ENCODE data around the gene UBXN7. TPM values are rescaled to one million over a fixed set of nuclear protein-coding genes. Genes with fewer than 3 reads are reported as not detected.
"Not testable (repeated sequence)": the region's sequence is repeated elsewhere in the genome, so short reads cannot be mapped to it uniquely, and the experiment has no call there.

UBXN7 gene
- total RNA-seq, 1 donor from 2014 or later: 82.7 TPM

- no peak for DNase-seq (ENCODE audit: low read depth, low spot score)
- H3K36me3 Mint-ChIP-seq (ENCODE audit: low read depth): peaks cover 21% of the 10 kb centered on the region
- no peak overlapping the region for H3K4me3 Mint-ChIP-seq
- peaks cover 9% of the 10 kb centered on the region for H3K4me1 Mint-ChIP-seq
- H3K27ac Mint-ChIP-seq (ENCODE audit: unreplicated experiment): no peak overlapping the region
- no peaks in the 10 kb centered on the region for H3K9me3 Mint-ChIP-seq
- no peaks in the 10 kb centered on the region for H3K27me3 Mint-ChIP-seq (ENCODE audit: low read depth)
- TF ChIP-seq, protein P1, sequence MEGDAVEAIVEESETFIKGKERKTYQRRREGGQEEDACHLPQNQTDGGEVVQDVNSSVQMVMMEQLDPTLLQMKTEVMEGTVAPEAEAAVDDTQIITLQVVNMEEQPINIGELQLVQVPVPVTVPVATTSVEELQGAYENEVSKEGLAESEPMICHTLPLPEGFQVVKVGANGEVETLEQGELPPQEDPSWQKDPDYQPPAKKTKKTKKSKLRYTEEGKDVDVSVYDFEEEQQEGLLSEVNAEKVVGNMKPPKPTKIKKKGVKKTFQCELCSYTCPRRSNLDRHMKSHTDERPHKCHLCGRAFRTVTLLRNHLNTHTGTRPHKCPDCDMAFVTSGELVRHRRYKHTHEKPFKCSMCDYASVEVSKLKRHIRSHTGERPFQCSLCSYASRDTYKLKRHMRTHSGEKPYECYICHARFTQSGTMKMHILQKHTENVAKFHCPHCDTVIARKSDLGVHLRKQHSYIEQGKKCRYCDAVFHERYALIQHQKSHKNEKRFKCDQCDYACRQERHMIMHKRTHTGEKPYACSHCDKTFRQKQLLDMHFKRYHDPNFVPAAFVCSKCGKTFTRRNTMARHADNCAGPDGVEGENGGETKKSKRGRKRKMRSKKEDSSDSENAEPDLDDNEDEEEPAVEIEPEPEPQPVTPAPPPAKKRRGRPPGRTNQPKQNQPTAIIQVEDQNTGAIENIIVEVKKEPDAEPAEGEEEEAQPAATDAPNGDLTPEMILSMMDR (conservative IDR thresholded peaks at IDR 0.05): no peak
These were observed 87.6 kb downstream of the UBXN7 start for GRCh38 chr3:196344663-196345062.

DNA sequence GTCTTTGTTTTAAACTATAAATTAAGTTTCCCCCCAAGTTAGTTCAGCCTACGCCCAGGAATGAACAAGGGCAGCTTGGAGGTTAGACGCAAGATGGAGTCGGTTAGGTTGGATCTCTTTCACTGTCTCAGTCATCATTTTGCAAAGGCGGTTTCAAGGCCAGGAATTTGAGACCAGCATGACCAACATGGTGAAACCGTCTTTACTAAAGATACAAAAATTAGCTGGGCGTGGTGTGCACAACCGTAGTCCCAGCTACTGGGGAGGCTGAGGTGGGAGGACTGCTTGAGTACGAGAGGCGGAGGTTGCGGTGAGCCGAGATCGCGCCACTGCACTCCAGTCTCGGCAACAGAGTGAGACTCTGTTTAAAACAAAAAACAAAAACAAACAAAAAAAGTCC lies 88.3 kb downstream of the UBXN7 start:
- H3K36me3 Mint-ChIP-seq (ENCODE audit: low read depth): peaks cover 14% of the 10 kb centered on the region
- H3K4me3 Mint-ChIP-seq; H3K27me3 Mint-ChIP-seq (ENCODE audit: low read depth); DNase-seq (ENCODE audit: low read depth, low spot score); H3K27ac Mint-ChIP-seq (ENCODE audit: unreplicated experiment); H3K4me1 Mint-ChIP-seq; H3K9me3 Mint-ChIP-seq: not testable (repeated sequence)

- TF ChIP-seq, protein P1 (conservative IDR thresholded peaks at IDR 0.05): no peak
- Mint-ChIP-seq H3K27me3 (ENCODE audit: low read depth) (no peaks in the 10 kb centered on the region), H3K9me3 (no peaks in the 10 kb centered on the region), H3K4me1 (no peaks in the 10 kb centered on the region), H3K4me3 (no peak overlapping the region), H3K27ac (ENCODE audit: unreplicated experiment) (no peak overlapping the region), H3K36me3 (ENCODE audit: low read depth) (peaks cover 7% of the 10 kb centered on the region)
- no peak for DNase-seq (ENCODE audit: low read depth, low spot score)
These were observed 91.1 kb downstream of the UBXN7 start for GRCh38 chr3:196341137-196341536.

DNA sequence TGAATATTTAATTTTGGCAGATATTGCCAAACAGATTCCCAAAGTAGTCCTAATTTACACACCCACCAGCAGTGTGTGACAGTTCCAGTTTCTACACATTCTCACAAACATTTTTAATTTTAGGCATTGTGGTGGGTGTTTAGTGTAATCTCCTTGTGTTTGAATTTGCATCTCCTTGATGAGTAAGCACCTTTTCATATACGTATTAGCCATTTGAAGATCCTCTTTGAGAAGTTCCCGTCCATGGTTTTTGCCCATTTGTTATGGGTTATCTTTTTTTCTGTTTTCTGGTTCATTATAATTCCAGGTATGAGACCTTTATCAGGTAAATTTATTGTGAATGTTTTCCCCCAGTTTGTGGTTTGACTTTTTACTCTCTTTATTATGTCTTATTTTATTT lies 91.8 kb downstream of the UBXN7 start:
- H3K27me3 Mint-ChIP-seq (ENCODE audit: low read depth): no peaks in the 10 kb centered on the region
- no peak overlapping the region for H3K4me3 Mint-ChIP-seq
- H3K36me3 Mint-ChIP-seq (ENCODE audit: low read depth): peaks cover 2% of the 10 kb centered on the region
- no peaks in the 10 kb centered on the region for H3K9me3 Mint-ChIP-seq
- no peak overlapping the region for H3K27ac Mint-ChIP-seq (ENCODE audit: unreplicated experiment)
- H3K4me1 Mint-ChIP-seq: no peaks in the 10 kb centered on the region
- no peak for DNase-seq (ENCODE audit: low read depth, low spot score)
- TF ChIP-seq, protein P1 (conservative IDR thresholded peaks at IDR 0.05): no peak

GRCh38 chr3:196339493-196340254 lies 92.6 kb downstream of the UBXN7 start:
- Mint-ChIP-seq H3K4me3 (no peak overlapping the region), H3K27ac (ENCODE audit: unreplicated experiment) (no peak overlapping the region)

GRCh38 chr3:196339044-196339443 lies 93.2 kb downstream of the UBXN7 start:
- Mint-ChIP-seq H3K27ac (ENCODE audit: unreplicated experiment) (no peak overlapping the region), H3K27me3 (ENCODE audit: low read depth) (no peaks in the 10 kb centered on the region), H3K9me3 (no peaks in the 10 kb centered on the region), H3K4me1 (no peaks in the 10 kb centered on the region), H3K4me3 (no peak overlapping the region), H3K36me3 (ENCODE audit: low read depth) (no peaks in the 10 kb centered on the region)
- TF ChIP-seq, protein P1 (conservative IDR thresholded peaks at IDR 0.05): no peak
- DNase-seq (ENCODE audit: low read depth, low spot score): no peak

More at GRCh38 chr3:196339493-196340254, 92.6 kb downstream of the UBXN7 start:
- no peaks in the 10 kb centered on the region for H3K9me3 Mint-ChIP-seq
- H3K4me1 Mint-ChIP-seq: no peaks in the 10 kb centered on the region
- no peak for DNase-seq (ENCODE audit: low read depth, low spot score)
- H3K36me3 Mint-ChIP-seq (ENCODE audit: low read depth): no peaks in the 10 kb centered on the region
- TF ChIP-seq, protein P1 (conservative IDR thresholded peaks at IDR 0.05): no peak
- H3K27me3 Mint-ChIP-seq (ENCODE audit: low read depth): no peaks in the 10 kb centered on the region
